Measurements from ENCODE around the gene UBE2S. TPM values are rescaled to one million over a fixed set of nuclear protein-coding genes. Genes with fewer than 3 reads are reported as not detected.

The UBE2S gene
- total RNA-seq, 1 experiment from 2014 or later: 269 TPM

DNA sequence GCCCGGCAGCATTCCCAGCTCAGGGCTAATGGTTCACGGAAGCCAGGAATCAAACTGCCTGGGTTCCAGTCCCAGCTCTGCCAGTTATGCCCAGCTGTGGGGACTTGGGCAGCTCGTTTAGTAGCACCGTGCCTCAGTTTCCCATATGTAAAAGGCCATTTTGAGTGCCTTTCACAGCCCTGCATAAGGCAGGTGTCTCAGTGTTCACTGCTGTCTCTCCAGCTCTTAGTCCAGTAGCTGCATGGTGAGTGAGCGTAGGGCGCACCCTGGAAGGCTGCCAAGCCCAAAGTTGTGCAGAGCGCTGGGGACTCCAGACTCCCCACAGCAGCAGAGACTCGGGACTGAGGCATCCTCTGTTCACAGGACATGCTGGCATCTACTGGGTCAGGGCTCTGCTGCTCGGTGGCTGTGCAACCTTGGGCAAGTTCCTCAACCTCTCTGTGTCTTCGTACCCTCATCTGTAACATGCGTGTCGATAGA, 16.4 kb downstream of the UBE2S start:
- in situ Hi-C loops (cut with HindIII; ENCODE audit: low pct_unique_long_range_greater_than_20kb, low sequenced_read_pairs): no loop called here
- DNase-seq (ENCODE audit: low read depth, low spot score): no peak

DNA sequence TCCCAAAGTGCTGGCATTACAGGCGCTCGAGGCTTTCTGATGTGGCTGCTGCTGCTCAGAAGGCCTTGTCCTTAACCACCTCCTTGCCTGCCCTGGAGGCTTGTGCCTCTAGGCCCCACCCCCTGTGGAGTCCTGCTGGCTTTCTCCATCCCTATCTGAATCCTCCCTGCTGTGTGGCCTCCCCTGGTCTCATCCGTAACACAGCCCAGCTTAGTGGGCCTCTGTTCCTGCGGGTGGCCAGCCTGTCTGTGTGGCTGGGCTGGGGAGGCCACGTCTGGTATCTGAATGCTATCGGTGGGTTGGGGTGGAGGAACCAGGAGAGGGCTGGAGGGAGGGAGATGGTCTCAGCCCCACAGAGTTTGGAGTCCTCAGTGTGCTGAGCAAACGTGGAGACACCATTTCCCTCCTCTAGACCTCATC, 17.1 kb downstream of the UBE2S start:
- in situ Hi-C loops (cut with HindIII; ENCODE audit: low pct_unique_long_range_greater_than_20kb, low sequenced_read_pairs): no loop called here
- DNase-seq (ENCODE audit: low read depth, low spot score): no peak

DNA sequence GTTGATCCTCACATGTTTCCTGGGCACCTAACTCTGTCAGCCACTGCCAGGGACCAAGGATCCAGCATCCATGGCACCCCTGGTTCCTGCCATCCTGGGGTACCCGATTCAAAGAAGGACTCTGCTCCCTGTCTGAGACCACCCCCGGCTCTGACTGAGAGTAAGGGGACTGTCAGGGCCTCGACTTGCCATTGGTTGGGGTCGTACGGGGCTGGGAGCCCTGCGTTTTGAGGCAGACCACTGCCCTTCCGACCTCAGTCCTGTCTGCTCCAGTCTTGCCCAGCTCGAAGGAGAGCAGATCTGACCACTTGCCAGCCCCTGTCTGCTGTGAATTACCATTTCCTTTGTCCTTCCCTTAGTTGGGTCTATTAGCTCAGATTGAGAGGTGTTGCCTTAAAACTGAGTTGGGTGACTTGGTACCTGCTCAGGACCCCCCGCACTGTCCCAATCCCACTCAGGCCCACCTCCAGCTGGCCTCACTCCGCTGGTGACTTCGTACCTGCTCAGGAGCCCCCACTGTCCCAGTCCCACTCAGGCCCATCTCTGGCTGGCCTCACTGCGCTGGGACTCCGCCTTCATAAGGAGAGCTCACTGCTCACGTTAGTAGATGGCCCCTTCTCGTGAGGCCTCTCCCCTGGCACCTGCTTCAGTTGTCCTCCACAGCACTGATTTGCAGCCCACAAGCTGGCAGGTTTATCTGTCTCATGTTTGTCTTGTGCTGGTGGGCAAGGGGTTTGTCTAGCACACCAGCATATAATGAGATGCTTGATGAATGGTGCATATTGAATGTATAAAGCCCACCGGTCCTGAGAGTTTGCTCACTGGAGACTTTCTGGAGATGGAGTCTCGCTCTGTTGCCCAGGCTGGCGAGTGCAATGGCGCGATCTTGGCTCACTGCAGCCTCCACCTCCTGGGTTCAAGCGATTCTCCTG, 17.9 kb downstream of the UBE2S start:
- DNase-seq (ENCODE audit: low read depth, low spot score): no peak
- in situ Hi-C loops (cut with HindIII; ENCODE audit: low pct_unique_long_range_greater_than_20kb, low sequenced_read_pairs): no loop called here

DNA sequence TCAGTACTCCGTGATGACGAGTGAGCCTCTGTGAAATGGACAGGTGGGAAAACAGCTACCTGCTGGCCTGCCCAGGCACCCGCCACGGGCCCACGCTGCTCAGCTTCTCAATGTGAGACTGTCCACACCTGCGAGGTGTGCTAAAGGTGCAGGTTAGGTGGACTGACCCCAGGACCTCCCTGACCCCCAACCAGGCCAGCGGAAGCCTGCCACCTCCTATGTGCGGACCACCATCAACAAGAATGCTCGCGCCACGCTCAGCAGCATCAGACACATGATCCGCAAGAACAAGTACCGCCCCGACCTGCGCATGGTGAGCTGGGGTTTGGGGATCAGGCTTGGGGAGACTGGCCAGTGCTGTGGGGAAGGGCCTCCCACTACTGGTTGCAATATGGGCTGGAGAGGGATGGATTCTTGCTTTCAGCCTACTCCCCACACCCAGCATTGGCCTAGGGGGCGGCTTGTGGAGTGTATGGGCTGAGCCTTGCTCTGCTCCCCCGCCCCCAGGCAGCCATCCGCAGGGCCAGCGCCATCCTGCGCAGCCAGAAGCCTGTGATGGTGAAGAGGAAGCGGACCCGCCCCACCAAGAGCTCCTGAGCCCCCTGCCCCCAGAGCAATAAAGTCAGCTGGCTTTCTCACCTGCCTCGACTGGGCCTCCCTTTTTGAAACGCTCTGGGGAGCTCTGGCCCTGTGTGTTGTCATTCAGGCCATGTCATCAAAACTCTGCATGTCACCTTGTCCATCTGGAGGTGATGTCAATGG, 19.7 kb downstream of the UBE2S start:
- in situ Hi-C loops (cut with HindIII; ENCODE audit: low pct_unique_long_range_greater_than_20kb, low sequenced_read_pairs): no loop called here
- no peak for DNase-seq (ENCODE audit: low read depth, low spot score)

DNA sequence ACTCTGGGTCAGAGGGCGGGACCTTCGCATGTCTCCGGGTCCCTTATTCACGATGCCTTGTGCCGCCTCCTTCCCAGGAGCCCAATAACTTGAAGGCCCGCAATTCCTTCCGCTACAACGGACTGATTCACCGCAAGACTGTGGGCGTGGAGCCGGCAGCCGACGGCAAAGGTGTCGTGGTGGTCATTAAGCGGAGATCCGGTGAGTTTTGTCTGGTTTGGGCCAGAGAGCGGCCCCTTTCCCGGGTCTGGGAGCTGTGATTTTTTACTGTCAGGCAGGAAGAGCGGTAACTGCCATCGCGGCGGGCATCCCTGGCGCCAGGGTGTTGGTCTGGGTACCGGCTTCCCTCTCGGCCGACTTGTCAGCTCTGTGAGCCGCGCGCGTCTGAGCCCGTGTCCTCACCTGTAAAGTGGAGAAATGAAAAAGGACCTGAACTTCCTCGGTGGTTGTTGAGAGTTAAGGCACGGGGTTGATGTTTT, 21.1 kb downstream of the UBE2S start:
- DNase-seq (ENCODE audit: low read depth, low spot score): no peak
- in situ Hi-C loops (cut with HindIII; ENCODE audit: low pct_unique_long_range_greater_than_20kb, low sequenced_read_pairs): no loop called here

DNA sequence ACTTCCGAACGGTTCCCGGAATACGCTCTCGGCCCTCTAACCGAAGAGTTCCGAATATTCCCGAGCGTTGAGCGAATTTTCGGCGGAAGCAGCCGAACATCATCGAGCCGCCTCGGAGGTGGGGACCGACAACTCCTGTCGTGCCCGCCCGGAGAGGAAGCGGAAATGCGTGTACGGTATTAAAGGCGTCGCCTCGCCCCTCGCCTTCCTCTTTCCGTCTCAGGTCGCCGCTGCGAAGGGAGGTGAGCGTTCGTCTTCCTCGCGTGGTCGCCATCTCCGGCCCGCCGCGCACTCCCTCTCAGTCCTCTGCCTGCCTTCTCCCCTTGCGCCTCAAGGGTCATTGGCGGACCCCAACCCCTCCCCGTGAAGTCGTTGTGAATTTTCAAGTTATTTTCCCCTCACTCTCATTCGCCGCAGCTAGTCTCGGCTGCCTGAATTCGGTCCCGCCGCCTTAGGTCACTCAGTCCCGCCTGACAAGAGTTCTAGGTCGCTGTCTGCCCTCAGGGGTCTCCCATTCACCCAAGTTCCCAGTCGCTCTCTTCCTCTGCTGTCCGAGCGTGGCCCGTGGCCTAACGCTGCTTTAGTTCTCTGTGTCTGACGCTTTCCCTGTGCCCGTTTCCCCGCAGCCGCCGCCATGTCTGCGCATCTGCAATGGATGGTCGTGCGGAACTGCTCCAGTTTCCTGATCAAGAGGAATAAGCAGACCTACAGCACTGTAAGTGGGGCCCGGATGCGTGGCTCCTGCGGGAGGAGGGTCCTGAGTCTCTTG, 21.7 kb downstream of the UBE2S start, which contains the start of gene RPL28:
Gene RPL28, plus strand, starts transcription at position 209 of the 769 bp plus-strand sequence. Its CDS starts 426 bp downstream, at position 635.
- in situ Hi-C loops (cut with HindIII; ENCODE audit: low pct_unique_long_range_greater_than_20kb, low sequenced_read_pairs): no loop called here
- DNase-seq (ENCODE audit: low read depth, low spot score): peak; percentile 98

DNA sequence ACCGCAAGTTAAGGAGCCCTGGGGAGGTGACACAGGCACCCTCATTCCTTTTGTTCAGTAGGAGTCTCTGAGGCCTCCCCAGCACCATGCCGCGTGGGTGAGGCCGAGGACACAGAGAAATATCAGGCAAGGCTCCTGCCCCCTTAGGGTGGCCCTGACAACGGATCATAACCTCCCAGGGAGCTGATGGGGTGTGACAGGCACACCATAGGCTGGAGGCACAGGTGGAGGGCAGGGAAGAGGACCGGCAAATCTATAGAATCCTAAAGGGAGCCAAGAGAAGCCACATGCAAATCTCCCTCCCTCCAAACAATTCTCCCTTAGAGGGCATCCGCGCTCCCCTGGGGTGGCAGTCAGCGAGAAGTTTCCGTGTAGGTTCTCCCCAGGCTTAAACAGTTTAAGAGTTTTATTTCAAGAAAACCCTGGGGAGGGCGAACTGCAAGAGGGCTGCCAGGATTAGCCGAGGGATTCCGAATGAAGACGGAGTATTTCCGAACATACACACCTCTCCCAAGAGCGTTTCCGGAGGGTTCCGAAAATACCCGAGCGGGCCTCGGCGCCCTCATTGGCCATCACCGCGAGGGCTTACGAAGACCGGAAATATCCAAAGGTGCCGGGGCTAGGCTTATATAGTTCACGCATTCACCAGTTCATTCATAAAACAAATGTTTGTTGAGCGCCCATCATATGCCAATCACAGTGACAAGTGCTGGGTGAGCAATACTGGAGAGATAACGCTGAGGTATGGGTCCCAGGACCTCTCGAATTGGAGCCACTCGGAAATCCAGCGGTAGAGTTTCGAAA, 22.5 kb downstream of the UBE2S start:
- peak; percentile 95 for DNase-seq (ENCODE audit: low read depth, low spot score)
- in situ Hi-C loops (cut with HindIII; ENCODE audit: low pct_unique_long_range_greater_than_20kb, low sequenced_read_pairs): no loop called here

DNA sequence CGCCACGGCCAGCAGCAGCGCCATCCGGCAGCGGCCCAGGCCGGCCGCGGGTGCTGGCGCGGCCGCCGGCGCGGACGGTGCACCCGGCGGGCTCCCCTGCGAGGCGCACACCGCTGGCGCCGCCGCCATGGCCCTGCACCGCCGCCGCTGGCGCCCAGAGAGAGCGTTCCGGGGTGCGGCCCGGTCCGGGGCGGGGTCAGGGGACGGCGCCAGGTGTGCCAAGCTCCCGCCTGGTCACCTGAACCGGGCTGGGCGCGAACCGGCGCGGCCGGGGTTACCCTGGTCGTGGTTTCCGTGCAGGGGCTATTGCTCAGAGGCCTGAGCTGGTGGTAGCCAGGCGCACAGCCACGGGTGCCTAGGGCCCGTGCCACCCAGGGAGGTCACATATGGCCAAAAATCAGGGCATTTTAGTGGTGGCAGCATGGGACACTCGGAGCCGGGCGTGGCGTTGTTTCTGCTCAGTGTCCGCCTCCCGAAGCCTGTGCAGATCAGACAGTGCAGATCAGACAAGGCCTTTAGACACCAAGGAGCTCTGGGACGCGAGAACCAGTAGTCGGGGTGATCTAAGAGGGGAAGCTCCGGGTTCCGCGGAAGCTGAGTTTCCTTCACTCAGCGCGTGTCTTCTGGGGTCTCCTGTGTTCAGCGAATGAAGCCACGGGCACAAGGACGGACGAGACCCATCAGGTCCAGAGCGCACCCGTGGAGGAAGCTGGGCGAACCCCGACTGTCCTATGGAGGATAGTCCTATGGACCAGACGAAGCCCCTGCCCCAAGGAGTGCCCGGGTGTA, 23.3 kb downstream of the UBE2S start, which contains the start of gene TMEM238:
Gene TMEM238, minus strand, starts transcription at position 162 of the 789 bp plus-strand sequence. Its CDS starts 33 bp downstream, at position 129.
- in situ Hi-C loops (cut with HindIII; ENCODE audit: low pct_unique_long_range_greater_than_20kb, low sequenced_read_pairs): no loop called here
- DNase-seq (ENCODE audit: low read depth, low spot score): no peak

DNA sequence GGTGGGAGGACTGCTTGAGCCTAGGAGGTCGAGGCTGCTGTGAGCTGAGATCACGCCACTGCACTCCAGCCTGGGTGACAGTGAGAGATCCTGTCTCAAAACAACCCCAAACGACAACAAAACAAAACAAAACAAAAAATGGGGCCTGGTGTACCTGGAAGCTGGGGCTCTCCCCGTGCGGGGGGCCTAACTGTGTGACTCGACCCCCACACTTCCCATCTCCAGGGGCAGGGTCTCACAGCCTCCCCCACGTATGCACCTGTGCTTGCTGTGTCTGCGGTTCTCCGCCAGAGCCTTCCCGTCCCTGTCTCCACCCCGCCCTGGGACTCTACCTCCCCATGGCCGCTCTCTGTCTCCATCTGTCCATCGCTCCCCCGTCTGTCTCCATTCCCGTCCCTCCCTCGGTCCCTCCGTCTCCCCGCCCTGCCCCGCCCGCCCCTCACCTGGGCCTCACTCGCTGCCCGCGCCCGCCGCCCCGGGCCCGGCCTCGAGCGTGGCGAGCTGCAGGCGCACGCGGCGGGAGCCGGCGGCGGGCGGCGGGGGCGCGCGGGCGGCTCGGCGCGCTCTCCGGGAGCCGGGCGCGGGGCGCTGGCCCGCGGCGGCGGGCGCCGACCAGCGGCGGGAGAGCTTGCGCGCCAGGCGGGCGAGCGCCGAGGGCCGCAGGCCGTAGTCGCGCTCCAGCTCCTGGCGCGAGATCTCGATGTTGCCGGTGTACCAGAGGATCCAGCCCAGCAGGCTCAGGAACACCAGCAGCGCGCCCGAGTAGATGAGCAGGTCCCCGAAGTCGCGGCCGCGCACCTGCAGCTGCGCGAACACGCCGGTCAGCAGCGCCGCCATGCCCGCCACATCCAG, 24.1 kb downstream of the UBE2S start:
- no peak for DNase-seq (ENCODE audit: low read depth, low spot score)
- in situ Hi-C loops (cut with HindIII; ENCODE audit: low pct_unique_long_range_greater_than_20kb, low sequenced_read_pairs): no loop called here

DNA sequence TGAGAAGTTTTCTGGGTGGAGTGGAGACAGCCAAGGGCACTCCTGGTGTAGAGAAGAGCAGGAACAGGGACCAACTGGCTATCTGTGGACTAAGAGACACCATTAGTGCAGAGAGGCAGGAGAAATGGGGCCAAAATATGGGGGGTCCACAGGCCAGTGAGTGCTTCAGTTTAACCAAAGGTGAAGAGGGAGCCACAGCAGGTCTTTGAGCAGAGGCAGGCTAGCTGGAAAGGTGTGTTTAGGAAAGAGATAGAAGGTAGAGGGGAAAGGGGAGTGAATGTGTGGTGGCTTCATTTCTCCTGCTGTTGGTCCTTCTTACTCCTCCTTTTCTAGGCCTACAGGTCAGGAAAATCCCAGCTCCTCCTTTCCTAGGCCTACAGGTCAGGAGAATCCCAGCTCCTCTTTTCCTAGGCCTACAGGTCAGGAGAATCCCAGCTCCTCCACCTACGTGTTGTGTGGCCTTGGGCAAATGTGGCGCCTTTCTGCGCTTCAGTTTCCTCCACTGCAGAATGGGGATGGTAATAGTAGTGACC, 25.0 kb downstream of the UBE2S start:
- DNase-seq (ENCODE audit: low read depth, low spot score): no peak
- in situ Hi-C loops (cut with HindIII; ENCODE audit: low pct_unique_long_range_greater_than_20kb, low sequenced_read_pairs): no loop called here

DNA sequence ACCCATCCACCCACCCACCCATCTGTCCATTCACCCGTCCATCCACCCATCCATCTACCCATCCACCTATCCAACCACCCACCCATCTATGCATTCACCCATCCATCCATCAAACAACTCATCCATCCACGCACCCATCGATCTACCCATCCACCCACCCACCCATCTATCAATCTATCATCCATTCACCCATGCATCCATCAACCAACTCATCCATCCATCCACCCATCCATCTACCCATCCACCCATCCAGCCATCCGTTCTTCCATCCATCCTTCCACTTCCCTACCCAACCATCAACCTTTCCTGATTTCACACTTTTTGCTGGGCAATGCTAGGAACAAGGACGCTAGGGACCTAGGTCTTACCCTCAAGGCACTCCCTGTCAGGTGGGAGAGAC, 25.6 kb downstream of the UBE2S start:
- in situ Hi-C loops (cut with HindIII; ENCODE audit: low pct_unique_long_range_greater_than_20kb, low sequenced_read_pairs): no loop called here
- no peak for DNase-seq (ENCODE audit: low read depth, low spot score)

DNA sequence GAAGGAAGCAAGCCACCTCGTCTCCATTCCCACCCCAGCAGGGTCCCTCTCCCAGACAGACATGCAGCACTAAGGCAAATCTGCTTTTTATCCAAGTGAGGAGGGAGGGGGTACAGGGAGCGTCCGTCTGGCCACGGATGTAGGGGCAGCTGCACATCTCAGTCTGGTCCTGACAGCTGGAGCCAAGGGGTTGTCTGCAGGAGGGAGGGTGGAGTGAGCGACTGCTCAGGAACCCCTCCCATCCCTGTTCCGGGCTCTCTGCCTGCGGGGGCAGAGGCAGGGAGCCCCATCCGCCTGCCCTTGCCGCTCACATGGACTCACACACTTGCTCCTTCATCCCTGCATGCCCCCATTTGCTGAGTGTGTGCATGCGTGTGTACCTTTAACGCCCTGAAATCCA, 28.4 kb downstream of the UBE2S start:
- in situ Hi-C loops (cut with HindIII; ENCODE audit: low pct_unique_long_range_greater_than_20kb, low sequenced_read_pairs): no loop called here
- no peak for DNase-seq (ENCODE audit: low read depth, low spot score)

DNA sequence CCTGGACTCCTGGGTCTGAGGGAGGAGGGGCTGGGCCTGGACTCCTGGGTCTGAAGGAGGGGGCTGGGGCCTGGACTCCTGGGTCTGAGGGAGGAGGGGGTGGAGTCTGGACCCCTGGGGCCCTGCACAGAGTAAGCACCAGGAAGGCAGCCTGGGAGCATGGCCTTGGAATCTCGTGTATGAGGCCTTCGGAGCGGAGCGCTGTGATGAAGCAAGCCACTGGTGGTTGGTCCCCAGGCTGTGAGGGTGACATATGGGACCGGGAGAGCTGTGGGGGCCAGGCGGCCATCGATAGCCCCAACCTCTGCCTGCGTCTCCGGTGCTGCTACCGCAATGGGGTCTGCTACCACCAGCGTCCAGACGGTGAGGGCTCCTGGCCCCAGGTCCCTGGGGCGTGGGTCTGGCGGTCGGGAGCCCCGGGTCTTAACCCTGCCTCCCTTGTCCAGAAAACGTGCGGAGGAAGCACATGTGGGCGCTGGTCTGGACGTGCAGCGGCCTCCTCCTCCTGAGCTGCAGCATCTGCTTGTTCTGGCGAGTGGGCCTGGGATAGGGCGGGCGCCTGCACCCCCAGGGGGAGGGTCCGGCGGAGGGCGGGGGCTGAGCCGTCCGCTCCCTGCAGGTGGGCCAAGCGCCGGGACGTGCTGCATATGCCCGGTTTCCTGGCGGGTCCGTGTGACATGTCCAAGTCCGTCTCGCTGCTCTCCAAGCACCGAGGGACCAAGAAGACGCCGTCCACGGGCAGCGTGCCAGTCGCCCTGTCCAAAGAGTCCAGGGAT, 30.0 kb downstream of the UBE2S start:
- no peak for DNase-seq (ENCODE audit: low read depth, low spot score)
- in situ Hi-C loops (cut with HindIII; ENCODE audit: low pct_unique_long_range_greater_than_20kb, low sequenced_read_pairs): no loop called here

DNA sequence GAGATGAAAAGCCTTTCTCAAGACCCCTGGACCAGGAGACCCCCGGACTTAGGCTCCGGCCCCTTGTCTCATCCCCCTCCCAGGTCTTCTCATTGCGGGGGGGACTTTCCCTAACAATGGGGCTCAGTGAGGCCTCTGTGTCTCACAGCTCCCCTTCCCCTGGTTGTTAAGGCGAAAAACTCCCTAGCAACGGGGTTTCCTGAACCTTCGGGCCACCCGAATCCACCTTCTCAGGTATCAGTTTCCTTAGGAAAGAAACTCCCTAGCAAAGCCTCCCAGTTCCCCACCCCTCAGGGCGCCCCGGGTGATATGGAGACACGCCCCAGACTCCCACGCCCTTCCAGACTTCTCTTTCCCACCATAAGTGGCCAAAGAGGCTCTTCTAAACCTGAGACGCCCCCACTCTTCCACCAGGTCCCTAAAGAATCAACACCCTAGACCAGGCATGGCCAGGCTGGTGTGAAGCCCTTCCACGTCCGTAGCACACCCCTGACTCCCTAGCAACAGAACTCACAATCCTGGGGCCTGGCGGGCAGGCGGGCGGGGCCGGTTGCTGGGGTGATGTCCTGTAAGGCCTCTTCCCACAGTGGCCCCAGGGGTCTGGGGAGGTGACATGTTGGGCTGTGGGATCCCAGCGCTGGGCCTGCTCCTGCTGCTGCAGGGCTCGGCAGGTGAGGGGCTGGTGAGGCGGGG, 31.2 kb downstream of the UBE2S start, which contains the start of gene TMEM190:
Gene TMEM190, plus strand, starts transcription at position 586 of the 693 bp plus-strand sequence. Its CDS starts 28 bp downstream, at position 614.
- no peak for DNase-seq (ENCODE audit: low read depth, low spot score)
- in situ Hi-C loops (cut with HindIII; ENCODE audit: low pct_unique_long_range_greater_than_20kb, low sequenced_read_pairs): no loop called here

All from SK-MEL-5 (cell line).